Right forelimb (tissue), 1 donor: ENCODE measurements around the gene WASL.
"Not testable (repeated sequence)": the region's sequence is repeated elsewhere in the genome, so short reads cannot be mapped to it uniquely, and the experiment has no call there.

Experiments used
- DNase-seq: peaks from one replicate; pipeline ENCODE4 v3.0.0-alpha.2; 2018

The WASL gene

GRCh38 chr7:123748734-123749536 is at the start of gene WASL:
TSS of gene WASL (minus strand) at chr7:123749003. CDS start at chr7:123748734, 269 bp downstream.
- peak; percentile 96 for DNase-seq

- DNase-seq = no peak
Measured at GRCh38 chr7:123797673-123798531, 49.1 kb upstream of the WASL start.

- no peak for DNase-seq
Measured at GRCh38 chr7:123796568-123796967, 47.8 kb upstream of the WASL start.

GRCh38 chr7:123795917-123796316 is 47.1 kb upstream of the WASL start:
- no peak for DNase-seq

- DNase-seq = not testable (repeated sequence)
Measured at GRCh38 chr7:123795116-123795515, 46.3 kb upstream of the WASL start.

GRCh38 chr7:123792547-123792946 is 43.7 kb upstream of the WASL start:
- DNase-seq = no peak

- DNase-seq = no peak
Measured at GRCh38 chr7:123791001-123791400, 42.2 kb upstream of the WASL start.

- DNase-seq = no peak
Measured at GRCh38 chr7:123789817-123790216, 41.0 kb upstream of the WASL start.

GRCh38 chr7:123789206-123789784 is 40.5 kb upstream of the WASL start:
- no peak for DNase-seq

GRCh38 chr7:123788584-123788983 is 39.8 kb upstream of the WASL start:
- DNase-seq = no peak

- no peak for DNase-seq
Measured at GRCh38 chr7:123787220-123788007, 38.6 kb upstream of the WASL start.

- DNase-seq = no peak
Measured at GRCh38 chr7:123784263-123784662, 35.5 kb upstream of the WASL start.

- DNase-seq = no peak
Measured at GRCh38 chr7:123783820-123784219, 35.0 kb upstream of the WASL start.

- DNase-seq = no peak
Measured at GRCh38 chr7:123782071-123782798, 33.4 kb upstream of the WASL start.

- not testable (repeated sequence) for DNase-seq
Measured at GRCh38 chr7:123780472-123780871, 31.7 kb upstream of the WASL start.

GRCh38 chr7:123774496-123774895 is 25.7 kb upstream of the WASL start:
- no peak for DNase-seq

GRCh38 chr7:123773481-123773880 is 24.7 kb upstream of the WASL start:
- DNase-seq = no peak

GRCh38 chr7:123772652-123773051 is 23.8 kb upstream of the WASL start:
- DNase-seq = no peak

- no peak for DNase-seq
Measured at GRCh38 chr7:123771846-123772245, 23.0 kb upstream of the WASL start.

GRCh38 chr7:123771256-123771655 is 22.5 kb upstream of the WASL start:
- no peak for DNase-seq

- no peak for DNase-seq
Measured at GRCh38 chr7:123770378-123770777, 21.6 kb upstream of the WASL start.

GRCh38 chr7:123769371-123769770 is 20.6 kb upstream of the WASL start:
- DNase-seq = no peak
